Activated naive CD4-positive, alpha-beta T cell (primary cell): Measurements from ENCODE around the gene SLC39A11.
"Not testable (repeated sequence)": the region's sequence is repeated elsewhere in the genome, so short reads cannot be mapped to it uniquely, and the experiment has no call there.

ENCODE experiments used
- DNase-seq, 4 experiments: peaks; one replicate each; lab custom pipeline; 2025; lab: John Stamatoyannopoulos, UW

SLC39A11 gene

DNA sequence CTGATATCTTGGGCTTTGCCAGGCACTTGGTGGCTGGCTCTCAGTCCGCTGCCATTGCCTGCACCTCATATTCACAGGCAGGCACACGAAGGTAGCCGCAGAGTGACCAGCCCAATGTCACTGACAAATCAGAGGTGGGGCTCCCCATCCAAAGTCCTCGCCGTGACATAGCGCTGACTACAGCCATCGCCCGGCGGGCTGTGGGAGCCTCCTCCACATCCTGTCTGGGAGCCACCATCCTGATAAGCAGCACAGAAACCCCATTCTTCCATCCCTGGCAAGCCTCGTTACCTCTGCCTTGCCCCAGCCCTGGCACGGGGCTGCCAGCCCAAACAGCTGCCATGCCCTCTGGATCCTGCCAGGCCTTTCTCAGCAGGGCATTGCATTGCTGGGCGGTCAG is 437.8 kb downstream of the SLC39A11 start:
- DNase-seq = no peak

DNA sequence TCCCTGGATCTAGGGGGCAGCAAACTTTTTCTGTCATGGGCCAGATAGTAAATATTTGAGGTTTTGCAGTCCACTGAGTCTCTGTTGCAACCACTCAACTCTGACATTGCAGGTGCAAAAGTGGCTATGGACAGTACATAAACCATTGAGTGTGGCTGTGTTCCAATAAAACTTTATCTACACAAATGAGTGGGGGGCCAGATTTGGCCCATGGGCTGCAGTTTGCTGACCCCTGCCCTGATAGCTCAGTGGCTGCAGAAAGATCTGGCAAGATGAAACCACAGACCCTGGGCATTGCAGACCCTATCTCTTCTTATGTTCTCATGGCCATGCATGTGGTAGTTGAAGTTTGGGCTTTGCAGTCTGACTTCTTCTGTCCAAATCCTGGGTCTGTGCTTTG is 440.5 kb downstream of the SLC39A11 start:
- DNase-seq = no peak

DNA sequence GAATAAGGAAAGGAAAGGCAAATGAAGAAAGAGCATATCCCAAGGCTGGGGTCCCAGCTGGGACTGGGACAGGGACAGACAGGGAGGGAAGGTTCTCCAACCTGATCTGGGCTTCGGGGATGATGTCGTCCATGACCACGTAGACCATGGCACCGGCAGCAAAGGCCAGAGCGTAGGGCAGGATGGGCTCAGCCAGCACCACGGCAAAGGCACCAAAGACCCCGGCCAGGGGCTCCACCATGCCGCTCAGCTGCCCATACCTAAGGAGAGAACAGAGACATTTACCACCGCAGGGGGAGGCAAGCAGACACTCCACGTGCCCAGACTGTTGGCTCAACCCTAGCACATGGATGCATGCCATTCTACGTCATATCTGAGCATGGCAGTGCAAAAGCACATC is 443.8 kb downstream of the SLC39A11 start:
- no peak for DNase-seq

DNA sequence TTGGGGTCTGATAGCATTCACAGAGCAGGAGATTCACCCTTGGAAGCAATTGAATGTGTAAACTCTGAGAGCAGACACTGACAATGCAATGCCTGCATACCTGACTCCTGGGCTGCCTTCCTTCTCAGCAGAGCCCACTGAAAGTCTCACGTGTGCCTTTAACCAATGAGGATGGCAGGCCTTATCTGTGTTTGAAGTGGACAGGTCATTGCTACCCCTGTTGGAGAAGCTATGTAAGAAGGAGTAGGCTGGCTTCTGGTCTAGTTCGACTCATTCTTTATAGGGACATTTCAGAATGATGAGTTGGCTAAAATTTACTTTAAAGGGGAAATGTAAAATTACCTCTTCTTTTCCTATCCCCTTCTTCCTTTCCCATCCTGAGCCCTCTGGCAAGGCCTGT is 446.3 kb downstream of the SLC39A11 start:
- no peak for DNase-seq

DNA sequence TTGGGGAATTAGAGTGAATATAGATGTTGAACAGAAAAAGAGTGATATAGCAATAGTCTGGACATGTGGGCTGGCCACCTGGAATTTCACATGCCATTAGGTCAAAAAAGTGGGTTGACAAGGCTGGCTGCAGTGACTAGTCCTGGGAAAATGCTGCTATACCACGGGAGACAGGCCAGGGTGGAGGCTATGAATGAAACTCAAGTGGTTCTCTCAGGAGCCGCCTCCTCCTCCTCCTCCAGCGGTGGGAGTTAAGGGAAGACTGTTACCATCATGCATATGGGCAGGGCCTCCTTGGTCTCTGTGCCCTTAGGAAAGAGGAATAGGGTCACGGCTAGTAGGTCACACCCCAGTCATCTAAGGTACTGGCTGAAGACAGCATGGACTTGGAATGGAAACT is 448.0 kb downstream of the SLC39A11 start:
- DNase-seq = no peak

DNA sequence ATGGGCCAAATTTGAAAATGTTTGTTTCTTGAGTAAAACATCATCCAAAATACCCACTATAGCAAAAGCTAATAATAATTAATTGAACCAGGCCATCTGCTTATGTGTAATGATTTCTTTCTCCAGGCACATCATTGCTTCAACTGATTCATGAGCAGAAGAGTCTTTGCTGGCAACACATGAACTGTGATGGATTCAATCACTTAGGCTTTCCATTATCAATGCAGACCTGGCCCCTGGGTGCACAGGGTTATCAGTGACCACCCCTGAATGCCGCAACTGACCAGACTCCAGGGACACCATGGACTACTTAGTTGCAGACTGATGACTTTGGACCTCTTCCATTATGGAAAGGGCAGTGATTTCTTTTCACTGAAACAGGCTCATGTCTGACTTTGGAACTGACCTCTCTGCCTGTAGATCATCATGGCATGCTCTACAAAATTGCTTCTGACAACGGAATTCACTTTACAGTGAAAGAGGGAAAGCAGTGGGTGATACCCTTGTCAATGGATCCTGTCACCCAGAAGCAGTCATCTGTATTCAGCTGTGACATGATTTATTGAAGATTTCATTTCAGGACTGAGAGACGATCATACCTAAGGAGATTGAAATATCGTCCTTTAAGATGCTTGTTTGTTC is 448.8 kb downstream of the SLC39A11 start:
- no peak for DNase-seq

DNA sequence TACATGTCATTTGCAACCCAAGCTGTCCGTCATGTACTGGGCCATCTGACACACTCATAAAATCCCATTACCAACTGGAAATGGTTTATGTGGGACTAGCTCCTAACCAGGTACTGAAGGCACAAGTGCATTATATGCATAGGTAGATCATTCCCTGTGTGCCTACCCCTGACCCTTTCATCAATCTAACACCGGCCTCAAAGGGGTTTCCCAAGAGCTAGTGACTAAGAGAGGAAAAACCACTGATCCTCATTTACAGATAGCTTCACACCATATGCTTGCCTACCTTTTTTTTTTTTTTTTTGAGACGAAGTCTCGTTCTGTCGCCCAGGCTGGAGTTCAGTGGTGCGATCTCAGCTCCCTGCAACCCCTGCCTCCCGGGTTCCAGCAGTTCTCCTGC is 449.8 kb downstream of the SLC39A11 start:
- no peak for DNase-seq

DNA sequence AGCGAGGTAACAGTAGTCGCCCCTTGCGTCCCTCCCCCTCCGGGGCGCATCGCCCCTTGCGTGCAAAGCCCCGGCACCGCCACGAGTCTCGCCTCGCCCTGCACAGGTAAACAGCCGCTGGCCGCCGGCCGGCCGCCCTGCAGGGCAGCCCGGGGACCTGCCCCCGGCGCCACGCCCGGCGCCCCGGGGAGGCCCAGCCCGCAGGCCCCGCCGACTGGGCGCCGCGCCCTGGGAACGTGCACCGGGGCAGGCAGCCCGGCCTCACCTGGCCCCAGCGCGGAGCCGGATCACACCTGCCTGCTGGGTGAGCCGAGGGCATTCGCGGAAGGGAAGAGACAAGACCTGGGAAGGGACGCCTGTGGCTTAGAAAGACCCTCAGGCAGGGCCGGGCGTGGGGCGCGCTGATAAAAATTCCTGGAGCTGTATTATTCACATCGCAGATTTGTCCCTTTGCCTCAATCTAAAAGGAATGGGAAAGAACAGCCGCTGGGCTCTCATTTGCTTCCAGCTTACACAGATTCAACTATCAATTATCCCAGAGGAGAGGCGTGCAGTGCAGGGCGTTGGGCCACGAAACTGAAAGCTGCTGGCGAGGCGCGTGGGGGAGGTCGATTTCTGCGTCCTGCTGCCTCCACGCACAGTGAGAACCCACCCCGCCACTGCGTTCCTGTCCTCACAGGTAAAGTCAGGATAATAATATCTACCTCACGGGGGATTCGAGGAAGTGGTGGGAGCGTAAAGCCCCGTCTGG is 451.9 kb downstream of the SLC39A11 start:
- no peak for DNase-seq

DNA sequence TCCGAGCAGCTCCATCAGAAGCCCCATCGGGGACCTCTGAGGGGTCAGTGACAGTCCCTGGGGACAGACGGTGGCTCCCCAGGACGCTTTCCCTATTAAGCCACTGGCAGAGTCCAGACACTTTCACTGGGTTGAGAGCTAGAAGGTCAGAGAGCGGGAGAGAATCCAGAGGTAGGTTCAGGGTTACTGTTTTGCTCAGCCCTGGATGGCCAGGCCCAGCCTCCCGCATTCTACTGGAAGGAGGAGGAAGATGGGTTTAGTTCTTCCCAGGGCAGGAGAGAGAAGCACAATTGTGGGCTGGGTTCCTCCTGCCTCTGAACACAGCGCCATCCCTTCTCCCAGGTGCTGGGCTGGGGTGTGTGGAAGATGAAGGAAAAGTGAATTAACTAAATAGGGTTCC is 452.8 kb downstream of the SLC39A11 start:
- DNase-seq = no peak

DNA sequence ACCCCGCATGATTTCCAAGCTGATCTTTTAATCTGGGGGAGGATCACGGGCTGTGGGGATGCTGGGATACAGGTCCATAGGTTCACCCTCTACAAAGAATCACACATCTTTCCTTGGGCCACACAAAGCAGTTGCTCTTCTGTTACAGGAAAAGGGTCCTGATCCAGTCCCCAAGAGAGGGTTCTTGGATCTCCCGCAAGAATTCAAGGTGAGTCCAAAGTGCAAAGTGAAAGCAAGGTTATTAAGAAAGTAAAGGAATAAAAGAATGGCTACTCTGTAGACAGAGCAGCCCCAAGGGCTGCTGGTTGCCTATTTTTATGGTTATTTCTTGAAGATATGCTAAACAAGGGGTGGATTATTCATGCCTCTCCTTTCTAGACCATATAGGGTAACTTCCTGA is 453.6 kb downstream of the SLC39A11 start:
- DNase-seq = not testable (repeated sequence)

DNA sequence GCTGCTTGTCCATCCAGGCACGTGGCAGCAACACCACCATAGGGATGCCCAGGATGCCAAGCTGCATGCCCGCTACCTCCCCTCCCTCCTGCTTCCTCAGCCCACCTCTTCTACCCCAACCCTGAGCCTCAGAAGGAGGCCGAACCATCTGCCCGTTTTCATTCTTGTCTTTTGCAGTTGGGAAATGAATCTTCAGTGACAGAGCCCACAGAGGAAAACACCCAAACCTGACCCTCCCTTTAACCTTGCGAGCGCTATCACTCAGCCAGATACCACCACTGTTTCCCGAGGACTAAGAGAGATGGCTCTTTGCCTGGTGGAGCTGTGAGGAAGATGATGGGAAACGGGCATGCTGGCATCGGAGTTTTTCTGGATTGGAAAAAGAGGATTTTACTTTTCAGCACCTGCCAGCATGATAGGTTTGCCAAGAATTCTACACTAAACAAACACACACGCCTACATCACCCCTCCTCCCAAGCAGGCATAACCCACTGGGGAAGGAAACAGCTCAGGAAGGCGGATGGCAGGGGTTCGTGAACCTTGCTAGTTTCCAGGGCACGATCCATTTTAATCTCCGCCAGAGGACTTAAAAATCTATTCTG is 457.4 kb downstream of the SLC39A11 start:
- no peak for DNase-seq

DNA sequence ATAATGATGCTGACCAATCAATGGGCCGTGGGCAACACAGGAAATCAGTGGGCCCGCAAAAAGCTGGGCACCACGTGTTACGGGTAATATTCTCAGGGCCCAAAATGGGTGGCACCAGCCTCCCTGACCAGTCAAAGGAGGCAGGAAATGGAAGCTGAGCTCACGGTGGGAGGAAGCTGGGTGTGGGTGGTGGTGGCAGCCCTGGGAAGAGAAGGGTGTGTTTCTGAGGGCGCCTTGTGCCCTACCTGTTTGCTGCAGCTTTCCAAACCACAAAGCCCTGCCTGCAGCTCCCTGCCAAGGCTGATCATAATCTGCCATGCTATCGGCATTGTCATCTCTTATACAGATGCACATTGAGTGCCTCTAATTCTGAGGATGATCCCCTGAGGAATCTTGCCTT is 457.9 kb downstream of the SLC39A11 start:
- DNase-seq = no peak

DNA sequence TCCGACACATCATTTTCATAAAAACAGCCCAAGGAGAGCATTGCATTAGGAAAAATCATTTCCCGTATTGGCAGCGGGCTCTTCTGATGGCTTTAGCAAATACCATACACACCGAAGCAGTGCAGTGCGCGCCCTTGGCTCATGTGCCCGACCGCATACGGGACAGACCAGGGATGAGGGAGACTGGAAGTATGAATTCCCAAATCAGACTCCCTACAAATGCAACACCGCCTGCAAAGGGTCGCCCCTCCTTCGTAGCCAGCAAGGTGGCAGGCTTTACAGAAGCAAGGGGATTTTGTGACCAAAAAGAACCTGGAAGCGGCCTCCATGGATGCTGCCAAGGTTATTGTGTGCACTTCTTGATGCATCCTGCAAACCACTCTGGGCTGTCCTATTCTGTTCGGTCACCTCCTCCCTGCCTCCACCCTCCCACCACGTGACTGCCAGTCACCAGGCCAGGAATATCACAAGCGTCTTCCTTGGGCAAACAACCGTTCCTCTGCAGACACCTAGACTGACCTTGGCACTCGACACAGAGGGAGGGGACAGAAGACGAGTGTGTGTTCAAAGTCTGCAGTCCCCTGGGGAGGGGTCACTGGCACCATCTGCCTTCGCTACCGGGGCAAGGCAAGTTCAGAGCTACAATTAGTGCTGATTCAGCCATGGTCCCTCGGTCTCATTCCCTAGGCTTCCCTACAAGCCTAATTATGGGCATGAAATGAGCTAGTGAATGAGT is 460.4 kb downstream of the SLC39A11 start:
- DNase-seq = no peak

DNA sequence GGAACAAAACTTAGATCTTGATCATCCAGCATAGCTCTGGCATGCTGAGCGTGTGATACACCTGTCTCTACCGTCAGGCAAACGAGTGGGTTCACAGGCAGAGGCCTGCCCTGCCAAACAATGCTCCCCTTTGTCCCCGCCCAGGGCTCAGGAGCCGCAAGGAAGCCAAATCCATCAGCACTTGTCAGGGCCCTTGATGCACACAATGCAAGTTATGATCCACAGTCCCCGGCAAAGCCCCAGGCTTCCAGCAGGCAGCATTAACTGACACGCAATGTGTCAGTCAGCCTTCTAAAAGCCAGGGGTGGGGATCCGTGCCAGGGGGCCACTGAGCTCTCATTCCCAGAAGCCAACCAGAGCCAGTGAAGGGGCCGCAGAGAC is 460.9 kb downstream of the SLC39A11 start:
- DNase-seq = no peak

DNA sequence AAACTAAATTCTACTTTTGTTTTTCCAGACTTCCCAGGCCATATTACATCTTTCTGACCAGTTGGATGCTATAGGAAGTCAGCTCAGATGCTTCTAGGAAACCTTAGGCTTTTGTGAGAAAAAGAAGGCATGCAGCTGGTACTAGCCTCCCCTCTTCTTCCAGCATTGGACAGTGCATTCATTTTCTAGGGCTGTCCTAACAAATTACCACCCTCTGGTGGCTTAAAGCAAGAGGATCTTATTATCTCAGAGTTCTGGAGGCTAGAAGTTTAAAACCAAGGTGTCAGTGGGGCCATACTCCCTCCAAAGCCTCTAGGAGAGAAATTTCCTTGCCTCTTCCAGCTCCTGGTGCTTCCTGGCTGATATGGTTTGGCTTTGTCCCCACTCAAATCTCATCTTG is 467.8 kb downstream of the SLC39A11 start:
- no peak for DNase-seq

DNA sequence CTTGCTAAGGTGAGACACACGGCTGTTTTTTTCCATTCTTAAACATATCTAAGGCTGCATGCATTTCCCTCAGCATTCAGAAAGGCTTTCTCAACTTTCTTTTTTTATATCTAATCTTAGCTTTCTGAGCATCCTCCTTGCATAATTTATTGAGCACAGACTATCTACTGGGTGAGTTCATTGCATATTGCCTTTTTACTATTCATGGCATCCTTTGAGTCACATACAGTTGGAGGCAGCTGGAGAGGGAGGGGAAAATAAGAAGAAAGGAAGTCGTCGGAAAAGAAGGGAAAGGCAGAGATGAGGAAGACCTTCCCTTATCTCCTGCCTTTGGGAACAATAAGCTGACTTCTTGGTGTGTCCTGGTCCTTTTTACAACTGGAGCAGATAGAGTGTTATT is 468.3 kb downstream of the SLC39A11 start:
- DNase-seq = no peak

DNA sequence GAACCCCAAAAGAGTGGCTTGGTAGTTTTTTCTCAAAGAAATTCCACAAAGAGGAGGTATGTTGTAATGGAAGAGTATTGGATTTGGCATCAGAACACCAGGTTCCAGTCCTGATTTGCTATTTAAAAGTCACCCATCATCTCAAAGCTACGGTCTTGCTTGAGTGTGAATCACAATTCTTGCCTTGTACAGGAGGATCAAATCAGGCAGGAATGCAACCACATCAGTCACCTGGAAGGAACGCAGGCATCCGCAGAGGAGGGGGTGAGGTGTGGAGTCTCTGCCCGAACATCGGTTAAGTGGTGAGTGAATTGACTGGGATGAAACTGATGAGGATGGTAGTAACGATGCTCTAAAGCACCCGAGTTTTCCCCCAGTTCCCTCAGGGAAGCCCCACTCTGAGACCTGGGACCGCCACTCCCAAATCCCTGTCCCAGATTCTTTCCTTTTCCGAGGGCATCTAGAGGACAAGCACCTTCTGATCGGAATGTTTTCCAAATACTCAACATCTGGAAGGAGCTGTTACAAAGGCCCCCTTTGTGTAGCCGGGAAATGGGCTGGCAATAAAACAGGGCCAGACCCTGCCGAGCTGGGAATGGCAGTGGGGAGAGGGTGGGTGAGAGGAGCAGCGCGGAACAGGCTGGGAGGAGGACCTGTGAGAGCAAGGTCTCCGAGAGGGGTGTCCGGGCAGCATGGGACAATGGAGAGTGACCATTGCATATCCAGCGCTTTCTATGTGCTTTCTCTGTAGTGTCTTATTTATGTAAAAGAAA is 469.6 kb downstream of the SLC39A11 start:
- DNase-seq = no peak

DNA sequence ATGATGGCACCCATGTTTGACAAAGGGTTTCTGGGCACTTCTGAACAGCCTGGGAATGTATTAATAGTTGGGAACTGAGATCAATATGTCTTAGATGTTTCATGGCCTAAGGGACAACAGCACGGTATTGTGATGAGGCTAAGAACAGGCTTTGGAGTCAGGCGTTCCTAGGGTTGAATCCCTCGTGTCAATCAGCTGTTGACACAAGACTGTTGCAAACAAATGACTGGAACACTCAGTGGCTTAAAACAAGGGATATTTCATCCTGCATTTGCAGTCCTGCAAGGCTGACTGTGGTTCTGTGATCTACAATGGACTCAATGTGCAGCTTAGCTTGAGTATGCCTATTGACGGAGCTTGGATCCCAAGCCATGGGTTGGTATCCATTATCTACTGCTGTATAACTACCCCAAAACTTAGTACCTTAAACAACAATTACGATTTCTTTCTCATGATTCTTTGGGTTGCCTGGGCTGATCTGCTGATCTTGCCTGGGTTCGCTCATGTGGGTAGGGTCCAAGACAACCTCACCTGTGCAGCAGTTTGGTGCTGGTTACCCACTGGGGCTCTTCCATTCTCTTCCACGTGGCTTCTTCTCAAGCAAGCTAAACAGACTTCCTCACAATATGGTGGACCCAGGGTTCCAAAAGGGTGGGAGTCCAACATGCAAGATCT is 472.4 kb downstream of the SLC39A11 start:
- no peak for DNase-seq

DNA sequence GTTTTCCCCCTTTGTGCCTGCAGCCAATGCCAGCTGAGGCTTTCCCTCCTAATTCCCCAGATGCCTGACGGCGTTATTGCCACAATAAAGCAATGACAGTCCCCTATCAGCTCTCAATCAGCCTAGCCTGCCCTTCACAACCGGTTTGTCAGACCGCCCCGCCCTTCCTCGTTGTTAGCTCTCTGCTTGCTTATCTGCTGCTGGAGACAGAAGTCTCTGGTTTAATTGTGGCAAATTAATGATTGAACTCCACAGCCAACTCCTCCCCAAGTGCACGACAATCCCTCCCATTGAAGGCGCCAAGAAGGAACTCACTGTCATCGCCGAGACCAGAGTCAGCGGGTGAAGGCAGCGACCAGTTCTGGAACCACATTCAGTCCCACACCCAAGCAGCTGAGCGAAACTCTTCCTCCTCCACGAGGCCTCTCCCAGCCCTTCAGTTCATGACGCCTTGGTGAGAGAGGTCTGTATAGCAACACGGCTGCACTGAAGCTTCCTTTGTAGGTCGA is 474.4 kb downstream of the SLC39A11 start:
- DNase-seq = no peak

DNA sequence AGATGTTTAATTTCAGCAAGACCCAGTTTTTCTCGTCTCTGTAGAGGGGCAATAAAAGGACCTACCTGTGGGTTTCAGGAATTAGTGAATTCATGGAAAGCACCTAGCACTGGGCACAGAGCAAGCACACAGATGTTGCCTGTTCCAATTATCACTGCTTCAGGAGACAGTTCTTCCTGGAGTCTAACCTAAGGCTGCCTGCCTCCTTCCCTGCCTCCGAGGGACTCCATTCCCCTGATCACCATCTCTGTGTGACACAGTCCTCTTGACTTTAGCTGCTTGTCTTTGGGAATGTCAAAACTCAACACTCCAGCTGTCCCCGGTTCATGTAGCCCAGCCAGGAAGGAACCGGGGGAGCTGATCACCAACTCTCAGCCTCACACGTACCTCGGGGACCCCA is 474.9 kb downstream of the SLC39A11 start:
- DNase-seq = no peak

DNA sequence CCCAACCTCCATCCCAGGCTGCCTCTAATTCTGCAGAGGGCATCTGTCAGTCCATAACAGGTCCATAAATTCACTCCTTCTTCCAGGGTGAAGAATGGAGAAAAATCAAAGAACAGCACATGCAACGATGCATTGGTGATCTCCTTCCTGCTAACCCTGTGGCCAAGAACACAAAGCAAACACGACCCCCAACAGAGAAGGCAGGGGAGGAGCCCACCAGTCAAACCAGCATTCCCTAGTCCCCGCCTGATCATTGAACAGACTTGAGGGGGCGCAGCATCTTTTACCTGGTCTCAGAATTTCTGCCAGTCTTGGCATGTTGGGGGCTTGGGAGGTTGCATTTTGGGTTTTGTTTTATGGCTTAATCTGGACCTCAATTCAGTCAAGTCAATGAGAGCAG is 476.0 kb downstream of the SLC39A11 start:
- no peak for DNase-seq
